Keratinocyte (primary cell): ENCODE measurements around the gene AHRR. TPM values are rescaled to one million over a fixed set of nuclear protein-coding genes. Genes with fewer than 3 reads are reported as not detected.

Source experiments
- DNase-seq: peaks from one replicate; pipeline ENCODE4 v3.0.0-alpha.2; 2011; ENCODE audit warnings: low read depth, missing footprints, low spot score
- FAIRE-seq: peaks from 2 replicates; lab custom pipeline; 2011; peaks lifted over from hg19 to GRCh38; lab: Jason Lieb, UNC
- H2AFZ ChIP-seq: 2 replicates; pipeline ENCODE4 v1.6.0; 2012; ENCODE audit warnings: low read length, control low read depth, inconsistent platforms; ENCODE audit not compliant: control insufficient read depth
- H3K27ac ChIP-seq: 2 replicates; pipeline ENCODE4 v1.5.1; 2011; ENCODE audit warnings: low read length; ENCODE audit not compliant: control insufficient read depth, insufficient read depth
- H3K27me3 ChIP-seq: 3 replicates; pipeline ENCODE4 v1.6.0; 2011; ENCODE audit warnings: low read length; ENCODE audit not compliant: control insufficient read depth, insufficient read depth; ENCODE audit errors: extremely low read depth
- H3K36me3 ChIP-seq, 2 experiments: 2 replicates in 1 of 2; 3 replicates in 1 of 2; pipeline ENCODE4 v1.5.1; 2011; ENCODE audit warnings: low read length in 2 of 2, mild to moderate bottlenecking in 1 of 2; ENCODE audit not compliant: control insufficient read depth in 2 of 2, insufficient read depth in 2 of 2; ENCODE audit errors: extremely low read depth in 1 of 2
- H3K4me1 ChIP-seq: 3 replicates; pipeline ENCODE4 v1.5.1; 2011; ENCODE audit warnings: low read length; ENCODE audit not compliant: control insufficient read depth, insufficient read depth; ENCODE audit errors: extremely low read depth
- H3K4me2 ChIP-seq: 3 replicates; pipeline ENCODE4 v1.6.0; 2011; ENCODE audit warnings: low read depth, low read length; ENCODE audit not compliant: control insufficient read depth, insufficient read depth; ENCODE audit errors: extremely low read depth
- H3K4me3 ChIP-seq, 3 experiments: fragments of 200-600 bp in 1 of 3; sonication (generic) in 1 of 3; 2 replicates in 2 of 3; 3 replicates in 1 of 3; pipeline ENCODE4 v1.5.1; 2011 to 2016; ENCODE audit warnings: low read length in 3 of 3, mild to moderate bottlenecking in 3 of 3, control low read depth in 2 of 3, inconsistent platforms in 1 of 3, low read depth in 1 of 3, mixed read lengths in 1 of 3, mixed run types in 1 of 3, moderate library complexity in 1 of 3; ENCODE audit not compliant: control insufficient read depth in 2 of 3, insufficient read depth in 2 of 3; ENCODE audit errors: extremely low read depth in 1 of 3
- H3K79me2 ChIP-seq: 2 replicates; pipeline ENCODE4 v1.6.0; 2012; ENCODE audit warnings: low read length; ENCODE audit not compliant: control insufficient read depth, insufficient read depth
- H3K9ac ChIP-seq: 3 replicates; pipeline ENCODE4 v1.6.0; 2011; ENCODE audit warnings: low read length; ENCODE audit not compliant: control insufficient read depth, insufficient read depth; ENCODE audit errors: extremely low read depth
- H3K9me1 ChIP-seq: 3 replicates; pipeline ENCODE4 v1.6.0; 2011; ENCODE audit warnings: low read length; ENCODE audit not compliant: control insufficient read depth, insufficient read depth; ENCODE audit errors: extremely low read depth
- H3K9me3 ChIP-seq: 2 replicates; pipeline ENCODE4 v1.5.1; 2012; ENCODE audit warnings: low read depth, low read length; ENCODE audit not compliant: control insufficient read depth
- H4K20me1 ChIP-seq: 3 replicates; pipeline ENCODE4 v1.6.0; 2011; ENCODE audit warnings: low read length; ENCODE audit not compliant: control insufficient read depth, insufficient read depth; ENCODE audit errors: extremely low read depth
- EZH2 ChIP-seq: IDR thresholded peaks from one replicate; pipeline ENCODE4 v1.6.1; 2012; ENCODE audit warnings: inconsistent platforms, mild to moderate bottlenecking, low read length, moderate library complexity
- dilution Hi-C: fragments of 300-500 bp; cut with MboI; formaldehyde crosslinking; loops from one replicate; pipeline ENCODE4 v1.7.0; 2020; ENCODE audit warnings: low sequenced_read_pairs; ENCODE audit not compliant: extremely low pct_ligation_motif_present
- polyA plus RNA-seq, 5 experiments: library from polyadenylated mRNA; depleted of rRNA in 3 of 5; stranded (reverse) in 3 of 5; stranded (forward) in 1 of 5; unstranded in 1 of 5; fragments of >200 nt; gene quantifications; 1 replicate in 1 of 5; 2 replicates in 3 of 5; 3 replicates in 1 of 5; pipeline versions ENCODE4 v1.2.1 to v1.2.3, GENCODE V29; 2011 to 2012; ENCODE audit warnings: missing spikeins in 2 of 5, low read depth in 1 of 5, low replicate concordance in 1 of 5
- TF ChIP-seq, protein P1 (sequence below), 3 experiments: IDR thresholded peaks in 1 of 3; conservative IDR thresholded peaks in 1 of 3; optimal IDR thresholded peaks in 1 of 3; 2 replicates in 2 of 3; 3 replicates in 1 of 3; pipeline versions ENCODE3 to v1.5.1; 2011; ENCODE audit warnings: low read length in 3 of 3, mild to moderate bottlenecking in 3 of 3, moderate library complexity in 2 of 3, control low read depth in 1 of 3, inconsistent platforms in 1 of 3; ENCODE audit not compliant: insufficient read depth in 2 of 3; ENCODE audit errors: extremely low read depth in 1 of 3

The AHRR gene
- polyA plus RNA-seq, 1 donor (not counting 4 experiments of a cell fraction or from before 2014, with no cell fraction given) = 0.24 TPM

DNA sequence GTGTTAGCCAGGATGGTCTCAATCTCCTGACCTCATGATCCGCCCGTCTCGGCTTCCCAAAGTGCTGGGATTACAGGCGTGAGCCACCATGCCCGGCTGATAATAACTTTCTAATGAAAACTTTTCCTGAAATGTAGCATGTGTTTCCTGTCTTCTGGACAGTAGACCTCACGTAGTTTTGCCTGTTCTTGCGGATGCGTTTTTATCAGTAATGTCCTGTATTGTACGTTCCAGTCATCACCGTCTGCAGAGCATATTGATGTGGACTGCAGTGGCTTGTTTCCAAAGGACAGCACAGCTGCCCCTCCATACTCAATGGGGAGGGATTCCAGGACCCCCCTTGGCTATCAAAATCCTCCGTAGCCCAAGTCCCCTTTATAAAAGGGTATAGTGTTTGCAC lies 134.3 kb downstream of the AHRR start:
- dilution Hi-C loops = no loop called here
- peaks cover 31% of the 10 kb centered on the region for H3K79me2 ChIP-seq
- no peak overlapping the region for H2AFZ ChIP-seq
- no peaks in the 10 kb centered on the region for H4K20me1 ChIP-seq
- H3K4me1 ChIP-seq = peaks cover 29% of the 10 kb centered on the region
- no peak overlapping the region for H3K27ac ChIP-seq
- H3K27me3 ChIP-seq = no peaks in the 10 kb centered on the region
- FAIRE-seq = no peak
- H3K4me2 ChIP-seq = no peak overlapping the region
- peaks cover 21 to 30% of the 10 kb centered on the region in 2 experiments for H3K36me3 ChIP-seq
- DNase-seq = no peak
- no peak overlapping the region for H3K4me3 ChIP-seq
- H3K9ac ChIP-seq = no peak overlapping the region
- peaks cover 5% of the 10 kb centered on the region for H3K9me3 ChIP-seq
- peaks cover 2% of the 10 kb centered on the region for H3K9me1 ChIP-seq
- TF ChIP-seq, protein P1, sequence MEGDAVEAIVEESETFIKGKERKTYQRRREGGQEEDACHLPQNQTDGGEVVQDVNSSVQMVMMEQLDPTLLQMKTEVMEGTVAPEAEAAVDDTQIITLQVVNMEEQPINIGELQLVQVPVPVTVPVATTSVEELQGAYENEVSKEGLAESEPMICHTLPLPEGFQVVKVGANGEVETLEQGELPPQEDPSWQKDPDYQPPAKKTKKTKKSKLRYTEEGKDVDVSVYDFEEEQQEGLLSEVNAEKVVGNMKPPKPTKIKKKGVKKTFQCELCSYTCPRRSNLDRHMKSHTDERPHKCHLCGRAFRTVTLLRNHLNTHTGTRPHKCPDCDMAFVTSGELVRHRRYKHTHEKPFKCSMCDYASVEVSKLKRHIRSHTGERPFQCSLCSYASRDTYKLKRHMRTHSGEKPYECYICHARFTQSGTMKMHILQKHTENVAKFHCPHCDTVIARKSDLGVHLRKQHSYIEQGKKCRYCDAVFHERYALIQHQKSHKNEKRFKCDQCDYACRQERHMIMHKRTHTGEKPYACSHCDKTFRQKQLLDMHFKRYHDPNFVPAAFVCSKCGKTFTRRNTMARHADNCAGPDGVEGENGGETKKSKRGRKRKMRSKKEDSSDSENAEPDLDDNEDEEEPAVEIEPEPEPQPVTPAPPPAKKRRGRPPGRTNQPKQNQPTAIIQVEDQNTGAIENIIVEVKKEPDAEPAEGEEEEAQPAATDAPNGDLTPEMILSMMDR (optimal IDR thresholded peaks at IDR 0.05 in 1 of 3, IDR thresholded peaks at IDR 0.05 in 1 of 3, conservative IDR thresholded peaks at IDR 0.05 in 1 of 3; ENCODE audit: extremely low read depth in 1 of 3, insufficient read depth in 2 of 3, low read length in 3 of 3) = no peak
- no peak for TF ChIP-seq EZH2

DNA sequence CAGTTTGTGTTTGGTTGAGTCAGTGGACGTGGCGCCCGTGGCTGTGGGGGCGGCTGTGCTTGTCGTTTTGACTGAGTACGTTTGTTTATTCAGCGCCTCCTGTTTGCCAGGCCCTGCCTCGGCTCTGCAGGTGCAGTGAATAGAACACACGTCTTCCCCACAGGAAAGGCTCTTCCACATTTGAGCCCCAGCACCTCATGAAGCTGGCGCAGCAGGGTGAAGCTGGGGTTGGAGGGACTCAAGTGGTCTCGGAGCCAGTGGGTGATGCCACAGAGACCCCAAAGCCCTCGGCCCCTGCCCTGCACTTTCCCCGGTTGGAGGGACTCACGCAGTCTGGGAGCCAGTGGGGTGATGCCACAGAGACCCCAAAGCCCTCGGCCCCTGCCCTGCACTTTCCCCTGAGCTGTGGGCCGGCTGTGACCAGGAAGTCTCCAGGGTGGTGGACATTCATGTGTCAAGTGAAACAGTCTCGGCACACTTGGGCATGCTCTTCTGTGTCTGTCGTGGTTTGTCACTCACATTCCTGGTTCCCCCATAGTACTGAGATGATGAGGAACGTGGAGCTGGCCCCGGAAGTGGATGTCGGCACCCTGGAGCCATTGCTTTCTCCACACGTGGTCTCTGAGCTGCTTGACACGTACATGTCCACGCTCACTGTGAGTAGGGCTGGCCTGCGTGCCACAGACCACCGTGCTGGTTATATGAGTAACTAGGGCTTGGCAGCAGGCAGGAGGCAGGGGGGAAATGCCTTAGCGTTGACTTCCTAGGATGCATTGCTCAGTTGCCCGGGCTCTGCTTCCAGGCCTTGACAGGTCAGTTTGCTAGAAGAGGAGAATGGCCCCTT lies 135.1 kb downstream of the AHRR start:
- Histone ChIP-seq H3K4me2 (no peak overlapping the region), H3K79me2 (peaks cover 31% of the 10 kb centered on the region), H4K20me1 (no peaks in the 10 kb centered on the region), H3K27ac (no peak overlapping the region), H3K9me3 (peaks cover 3% of the 10 kb centered on the region), H3K9ac (no peak overlapping the region), H2AFZ (no peak overlapping the region), H3K27me3 (no peaks in the 10 kb centered on the region), H3K4me3 (no peak overlapping the region), H3K9me1 (peaks cover 2% of the 10 kb centered on the region), H3K36me3 (peaks cover 19 to 30% of the 10 kb centered on the region in 2 experiments), H3K4me1 (peaks cover 29% of the 10 kb centered on the region)
- DNase-seq (no peak), FAIRE-seq (no peak)
- dilution Hi-C loops = no loop called here
- TF ChIP-seq, protein P1 (optimal IDR thresholded peaks at IDR 0.05 in 1 of 3, IDR thresholded peaks at IDR 0.05 in 1 of 3, conservative IDR thresholded peaks at IDR 0.05 in 1 of 3; ENCODE audit: extremely low read depth in 1 of 3, insufficient read depth in 2 of 3, low read length in 3 of 3) = no peak
- no peak for TF ChIP-seq EZH2
